HG02763 (cell line): ENCODE data around the gene AXL.
"Not testable (repeated sequence)": the region's sequence is repeated elsewhere in the genome, so short reads cannot be mapped to it uniquely, and the experiment has no call there.

ENCODE experiments used
- ATAC-seq: cut with Tn5 transposase; IDR thresholded peaks from one replicate; pipeline ENCODE4 v1.9.1; 2021; ENCODE audit warnings: mild to moderate bottlenecking, moderate library complexity; ENCODE audit not compliant: unreplicated experiment

The AXL gene

GRCh38 chr19:41206456-41206855 lies 12.6 kb upstream of the AXL start:
- ATAC-seq, result no peak

GRCh38 chr19:41206926-41207750 lies 11.9 kb upstream of the AXL start:
- no peak for ATAC-seq

GRCh38 chr19:41214161-41214560 lies 4.9 kb upstream of the AXL start:
- ATAC-seq, result no peak

- ATAC-seq, result no peak
Measured at GRCh38 chr19:41217741-41218140, 1.3 kb upstream of the AXL start.

- ATAC-seq, result no peak
Measured at GRCh38 chr19:41218249-41218614, 791 bp upstream of the AXL start.

- no peak for ATAC-seq
Measured at GRCh38 chr19:41219924-41220567, 1.0 kb downstream of the AXL start.

GRCh38 chr19:41220811-41221210 lies 1.8 kb downstream of the AXL start:
- ATAC-seq, result no peak

- ATAC-seq, result no peak
Measured at GRCh38 chr19:41221514-41222205, 2.6 kb downstream of the AXL start.

- ATAC-seq, result no peak
Measured at GRCh38 chr19:41222240-41222639, 3.2 kb downstream of the AXL start.

GRCh38 chr19:41223431-41224234 lies 4.6 kb downstream of the AXL start:
- ATAC-seq, result no peak

- no peak for ATAC-seq
Measured at GRCh38 chr19:41224632-41225031, 5.6 kb downstream of the AXL start.

- no peak for ATAC-seq
Measured at GRCh38 chr19:41225238-41226052, 6.4 kb downstream of the AXL start.

- no peak for ATAC-seq
Measured at GRCh38 chr19:41226053-41226873, 7.2 kb downstream of the AXL start.

GRCh38 chr19:41226874-41227390 lies 7.9 kb downstream of the AXL start:
- no peak for ATAC-seq

- no peak for ATAC-seq
Measured at GRCh38 chr19:41228486-41228885, 9.5 kb downstream of the AXL start.

GRCh38 chr19:41229338-41229737 lies 10.3 kb downstream of the AXL start:
- not testable (repeated sequence) for ATAC-seq

- ATAC-seq, result no peak
Measured at GRCh38 chr19:41230067-41230857, 11.2 kb downstream of the AXL start.

- no peak for ATAC-seq
Measured at GRCh38 chr19:41232686-41233085, 13.7 kb downstream of the AXL start.
